Esophagus (tissue), 2 donors: ENCODE measurements around the gene GGT7. TPM values are rescaled to one million over a fixed set of nuclear protein-coding genes. Genes with fewer than 3 reads are reported as not detected.
"Not testable (repeated sequence)": the region's sequence is repeated elsewhere in the genome, so short reads cannot be mapped to it uniquely, and the experiment has no call there.

ENCODE experiments used
- H3K27ac ChIP-seq, 2 donors: one replicate each; pipeline ENCODE4 v1.5.1; 2013; ENCODE audit warnings: low read depth in 2 of 2, mild to moderate bottlenecking in 2 of 2, inconsistent platforms in 1 of 2, low read length in 1 of 2, moderate library complexity in 1 of 2
- H3K27me3 ChIP-seq, 2 donors: one replicate each; pipeline ENCODE4 v1.6.1; 2013; ENCODE audit warnings: low read length in 2 of 2, control low read depth in 1 of 2, mild to moderate bottlenecking in 1 of 2; ENCODE audit not compliant: insufficient read depth in 2 of 2, control insufficient read depth in 1 of 2
- H3K36me3 ChIP-seq, 2 donors: one replicate each; pipeline ENCODE4 v1.6.1; 2013; ENCODE audit warnings: low read length in 1 of 2; ENCODE audit not compliant: control insufficient read depth in 2 of 2, insufficient read depth in 2 of 2
- H3K4me1 ChIP-seq, 2 donors: one replicate each; pipeline ENCODE4 v1.6.1; 2013; ENCODE audit warnings: low read length in 1 of 2; ENCODE audit not compliant: control insufficient read depth in 2 of 2, insufficient read depth in 2 of 2
- H3K4me3 ChIP-seq, 2 donors: one replicate each; pipeline ENCODE4 v1.5.1; 2013; ENCODE audit warnings: low read length in 2 of 2, mild to moderate bottlenecking in 2 of 2, low read depth in 1 of 2, moderate library complexity in 1 of 2
- H3K9me3 ChIP-seq, 2 donors: one replicate each; pipeline ENCODE4 v1.6.1; 2013; ENCODE audit warnings: mild to moderate bottlenecking in 2 of 2, low read depth in 1 of 2, low read length in 1 of 2, moderate library complexity in 1 of 2; ENCODE audit not compliant: control insufficient read depth in 2 of 2, insufficient read depth in 1 of 2
- WGBS, 2 donors: extraction: QIAGEN DNeasy Blood & Tissue Kit; methylation state at CpG; one replicate each; pipeline ENCODE4 v1.1.7; 2013; 5-methylcytosine and 5-hydroxymethylcytosine counted together
- polyA plus RNA-seq, 2 donors: library from polyadenylated mRNA; stranded (reverse); fragments of 200-250 nt; gene quantifications; one replicate each; pipeline ENCODE4 v1.2.3, GENCODE V29; 2013
- donor health status: healthy with polysubstance abuse.
- donor health status: Bipolar disorder and iron deficiency.

The GGT7 gene
- polyA plus RNA-seq, 2 donors = 3.7 to 5.7 TPM

GRCh38 chr20:34824806-34825529, 47.7 kb downstream of the GGT7 start:
- Histone ChIP-seq H3K27me3 (no peaks in the 10 kb centered on the region), H3K4me3 (peak overlapping the region; percentile 67 to 98), H3K4me1 (no peaks in the 10 kb centered on the region), H3K36me3 (no peaks in the 10 kb centered on the region), H3K9me3 (no peaks in the 10 kb centered on the region), H3K27ac (peak overlapping the region; percentile 95 to 96)
- 0 to 1% methylated on average over 39 to 68 of the region's 68 CpGs for WGBS, 2 donors

- Histone ChIP-seq H3K4me1 (no peaks in the 10 kb centered on the region), H3K9me3 (no peaks in the 10 kb centered on the region), H3K27ac (peak overlapping the region; percentile 95 to 96), H3K4me3 (peak overlapping the region; percentile 67 to 98), H3K27me3 (no peaks in the 10 kb centered on the region), H3K36me3 (no peaks in the 10 kb centered on the region)
- WGBS, 2 donors = 2 to 3% methylated on average over 2 of the region's 2 CpGs
Measured at GRCh38 chr20:34824452-34824805, 48.2 kb downstream of the GGT7 start.

GRCh38 chr20:34824026-34824425, 48.6 kb downstream of the GGT7 start:
- Histone ChIP-seq H3K36me3 (no peaks in the 10 kb centered on the region), H3K4me1 (no peaks in the 10 kb centered on the region), H3K27ac (peak overlapping the region in 1 of 2 donors; percentile 95), H3K4me3 (peak overlapping the region in 1 of 2 donors; percentile 67), H3K9me3 (no peaks in the 10 kb centered on the region), H3K27me3 (no peaks in the 10 kb centered on the region)
- 19 to 20% methylated on average over 1 of the region's 1 CpG for WGBS, 2 donors

GRCh38 chr20:34820805-34821578, 51.7 kb downstream of the GGT7 start:
- Histone ChIP-seq H3K4me3 (no peak overlapping the region), H3K36me3 (no peaks in the 10 kb centered on the region), H3K27ac (no peak overlapping the region), H3K9me3 (no peaks in the 10 kb centered on the region), H3K4me1 (no peaks in the 10 kb centered on the region), H3K27me3 (no peaks in the 10 kb centered on the region)
- WGBS, 2 donors = 40 to 60% methylated on average over 8 of the region's 8 CpGs

- WGBS, 2 donors = 45 to 47% methylated on average over 2 of the region's 2 CpGs
- H3K27ac ChIP-seq = no peak overlapping the region
- no peaks in the 10 kb centered on the region for H3K36me3 ChIP-seq
- no peaks in the 10 kb centered on the region for H3K9me3 ChIP-seq
- no peak overlapping the region for H3K4me3 ChIP-seq
- H3K27me3 ChIP-seq = no peaks in the 10 kb centered on the region
- no peaks in the 10 kb centered on the region for H3K4me1 ChIP-seq
Measured at GRCh38 chr20:34817801-34818200, 54.9 kb downstream of the GGT7 start.

GRCh38 chr20:34817072-34817471, 55.6 kb downstream of the GGT7 start:
- 45 to 48% methylated on average over 2 of the region's 2 CpGs for WGBS, 2 donors
- Histone ChIP-seq H3K36me3 (no peaks in the 10 kb centered on the region), H3K4me1 (no peaks in the 10 kb centered on the region), H3K27ac (no peak overlapping the region), H3K4me3 (no peak overlapping the region), H3K9me3 (no peaks in the 10 kb centered on the region), H3K27me3 (no peaks in the 10 kb centered on the region)

- 96 to 98% methylated on average over 1 of the region's 1 CpG for WGBS, 2 donors
- Histone ChIP-seq H3K27me3 (no peaks in the 10 kb centered on the region), H3K4me1 (no peaks in the 10 kb centered on the region), H3K27ac (no peak overlapping the region), H3K4me3 (no peak overlapping the region), H3K9me3 (no peaks in the 10 kb centered on the region), H3K36me3 (no peaks in the 10 kb centered on the region)
Measured at GRCh38 chr20:34815636-34816035, 57.0 kb downstream of the GGT7 start.

GRCh38 chr20:34808583-34808982, 64.1 kb downstream of the GGT7 start:
- WGBS, 2 donors = 92 to 97% methylated on average over 5 of the region's 5 CpGs
- H3K27me3 ChIP-seq = no peaks in the 10 kb centered on the region
- no peaks in the 10 kb centered on the region for H3K4me1 ChIP-seq
- no peak overlapping the region for H3K27ac ChIP-seq
- no peaks in the 10 kb centered on the region for H3K36me3 ChIP-seq
- H3K9me3 ChIP-seq = no peaks in the 10 kb centered on the region
- no peak overlapping the region for H3K4me3 ChIP-seq

- not testable (repeated sequence) for H3K27ac ChIP-seq, H3K27me3 ChIP-seq, H3K4me1 ChIP-seq, H3K36me3 ChIP-seq, H3K4me3 ChIP-seq, H3K9me3 ChIP-seq
- 81 to 86% methylated on average over 8 of the region's 8 CpGs for WGBS, 2 donors
Measured at GRCh38 chr20:34807944-34808465, 64.7 kb downstream of the GGT7 start.
